NCI-H1105 treated with DMSO at 0.1 percent for 48 hours (cell line): ENCODE data around the gene SYMPK.

Experiments
- DNase-seq: peaks from one replicate; lab custom pipeline; 2025; lab: John Stamatoyannopoulos, UW

Gene SYMPK

GRCh38 chr19:45825263-45825605 is 37.7 kb downstream of the SYMPK start:
- no peak for DNase-seq

- DNase-seq, result no peak
Observed at GRCh38 chr19:45824531-45825262, 38.2 kb downstream of the SYMPK start.

GRCh38 chr19:45824041-45824471 is 38.9 kb downstream of the SYMPK start:
- DNase-seq, result peak; percentile 69

- DNase-seq, result no peak
Observed at GRCh38 chr19:45823182-45823581, 39.8 kb downstream of the SYMPK start.

- no peak for DNase-seq
Observed at GRCh38 chr19:45822716-45823115, 40.2 kb downstream of the SYMPK start.

GRCh38 chr19:45821570-45821969 is 41.4 kb downstream of the SYMPK start:
- DNase-seq, result no peak

- DNase-seq, result no peak
Observed at GRCh38 chr19:45821103-45821521, 41.8 kb downstream of the SYMPK start.

- DNase-seq, result no peak
Observed at GRCh38 chr19:45820413-45821102, 42.4 kb downstream of the SYMPK start.

GRCh38 chr19:45819769-45820168 is 43.2 kb downstream of the SYMPK start:
- DNase-seq, result no peak

GRCh38 chr19:45817725-45818301 is 45.1 kb downstream of the SYMPK start:
- no peak for DNase-seq

GRCh38 chr19:45817010-45817724 is 45.8 kb downstream of the SYMPK start:
- peak; percentile 87 for DNase-seq

GRCh38 chr19:45816236-45817009 is 46.5 kb downstream of the SYMPK start:
- DNase-seq, result no peak

- peak; percentile 53 for DNase-seq
Observed at GRCh38 chr19:45815481-45816216, 47.3 kb downstream of the SYMPK start.

- DNase-seq, result peak; percentile 9
Observed at GRCh38 chr19:45814851-45815480, 48.0 kb downstream of the SYMPK start, which contains the start of gene RSPH6A. Gene RSPH6A, minus strand, starts transcription at chr19:45815308. Its CDS starts 132 bp downstream, at chr19:45815176.

GRCh38 chr19:45814166-45814780 is 48.7 kb downstream of the SYMPK start:
- no peak for DNase-seq

GRCh38 chr19:45812297-45812696 is 50.6 kb downstream of the SYMPK start:
- DNase-seq, result no peak

GRCh38 chr19:45809643-45810159 is 53.2 kb downstream of the SYMPK start:
- DNase-seq, result peak; percentile 8

GRCh38 chr19:45805719-45806118 is 57.2 kb downstream of the SYMPK start:
- DNase-seq, result no peak

GRCh38 chr19:45804959-45805230 is 58.1 kb downstream of the SYMPK start:
- no peak for DNase-seq
